DOHH2 (cell line): ENCODE measurements around the gene CFAP100.

ENCODE experiments used
- CTCF ChIP-seq: fragments of 200-600 bp; sonication (generic); IDR thresholded peaks from one replicate; pipeline ENCODE4 v1.5.1; 2014; ENCODE audit warnings: antibody characterized with exemption, mild to moderate bottlenecking, low read depth, low read length; ENCODE audit not compliant: poor library complexity, severe bottlenecking
- EZH2phosphoT487 ChIP-seq: fragments of 200-600 bp; sonication (generic); IDR thresholded peaks from 2 replicates; pipeline ENCODE4 v1.6.1; 2017; ENCODE audit warnings: borderline replicate concordance, mild to moderate bottlenecking, antibody characterized with exemption, low read length, moderate library complexity, mixed read lengths

- TF ChIP-seq CTCF (no peak), EZH2phosphoT487 (no peak)
These were observed 45.9 kb downstream of the CFAP100 start for GRCh38 chr3:126440709-126440995.
